Measurements from ENCODE around the gene APOB.

APOB gene

GRCh38 chr2:21038403-21039073, 5.3 kb downstream of the APOB start:
- Histone ChIP-seq H3K79me2 (ENCODE audit: insufficient read depth, low read depth) (no peaks in the 10 kb centered on the region), H3K36me3 (ENCODE audit: insufficient read depth) (no peaks in the 10 kb centered on the region), H3K27me3 (ENCODE audit: insufficient read depth, low read depth) (no peaks in the 10 kb centered on the region), H2AFZ (ENCODE audit: low read depth) (no peak overlapping the region), H3K4me2 (no peak overlapping the region), H3K4me1 (ENCODE audit: low read depth, poor library complexity, severe bottlenecking) (no peaks in the 10 kb centered on the region), H3K4me3 (IDR thresholded peaks at IDR 0.05; ENCODE audit: insufficient read depth, low read depth, low read length) (no peak overlapping the region), H3K9ac (no peak overlapping the region), H4K20me1 (ENCODE audit: insufficient read depth) (no peaks in the 10 kb centered on the region), H3K27ac (no peak overlapping the region)
- TF ChIP-seq, protein P1, sequence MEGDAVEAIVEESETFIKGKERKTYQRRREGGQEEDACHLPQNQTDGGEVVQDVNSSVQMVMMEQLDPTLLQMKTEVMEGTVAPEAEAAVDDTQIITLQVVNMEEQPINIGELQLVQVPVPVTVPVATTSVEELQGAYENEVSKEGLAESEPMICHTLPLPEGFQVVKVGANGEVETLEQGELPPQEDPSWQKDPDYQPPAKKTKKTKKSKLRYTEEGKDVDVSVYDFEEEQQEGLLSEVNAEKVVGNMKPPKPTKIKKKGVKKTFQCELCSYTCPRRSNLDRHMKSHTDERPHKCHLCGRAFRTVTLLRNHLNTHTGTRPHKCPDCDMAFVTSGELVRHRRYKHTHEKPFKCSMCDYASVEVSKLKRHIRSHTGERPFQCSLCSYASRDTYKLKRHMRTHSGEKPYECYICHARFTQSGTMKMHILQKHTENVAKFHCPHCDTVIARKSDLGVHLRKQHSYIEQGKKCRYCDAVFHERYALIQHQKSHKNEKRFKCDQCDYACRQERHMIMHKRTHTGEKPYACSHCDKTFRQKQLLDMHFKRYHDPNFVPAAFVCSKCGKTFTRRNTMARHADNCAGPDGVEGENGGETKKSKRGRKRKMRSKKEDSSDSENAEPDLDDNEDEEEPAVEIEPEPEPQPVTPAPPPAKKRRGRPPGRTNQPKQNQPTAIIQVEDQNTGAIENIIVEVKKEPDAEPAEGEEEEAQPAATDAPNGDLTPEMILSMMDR (conservative IDR thresholded peaks at IDR 0.05; ENCODE audit: low read depth, low read length) = no peak

DNA sequence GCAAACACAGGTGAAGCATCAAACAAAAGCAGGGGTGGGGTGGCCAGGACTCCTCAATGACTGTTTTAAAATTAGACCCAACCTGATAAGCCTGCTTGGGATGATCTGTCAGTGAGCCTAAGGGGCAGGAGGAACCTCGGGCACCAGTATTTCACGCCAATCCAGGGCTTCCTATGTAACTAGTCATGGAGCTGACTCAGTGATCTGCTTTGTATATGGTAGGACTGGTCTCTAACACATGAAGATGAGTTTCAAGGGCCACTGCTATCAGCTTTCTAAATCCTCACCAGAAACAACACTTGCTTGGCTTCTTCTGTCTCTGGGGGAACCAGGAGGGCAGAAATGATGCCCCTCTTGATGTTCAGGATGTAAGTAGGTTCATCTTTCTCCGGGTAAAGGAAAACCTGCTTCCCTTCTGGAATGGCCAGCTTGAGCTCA, 6.2 kb downstream of the APOB start:
- H3K27ac ChIP-seq = no peak overlapping the region
- no peak overlapping the region for H3K4me3 ChIP-seq (IDR thresholded peaks at IDR 0.05; ENCODE audit: insufficient read depth, low read depth, low read length)
- H3K4me1 ChIP-seq (ENCODE audit: low read depth, poor library complexity, severe bottlenecking) = no peaks in the 10 kb centered on the region
- H3K79me2 ChIP-seq (ENCODE audit: insufficient read depth, low read depth) = no peaks in the 10 kb centered on the region
- H3K9ac ChIP-seq = no peak overlapping the region
- TF ChIP-seq, protein P1 (conservative IDR thresholded peaks at IDR 0.05; ENCODE audit: low read depth, low read length) = no peak
- no peak overlapping the region for H3K4me2 ChIP-seq
- no peaks in the 10 kb centered on the region for H3K36me3 ChIP-seq (ENCODE audit: insufficient read depth)
- H4K20me1 ChIP-seq (ENCODE audit: insufficient read depth) = no peaks in the 10 kb centered on the region
- no peaks in the 10 kb centered on the region for H3K27me3 ChIP-seq (ENCODE audit: insufficient read depth, low read depth)
- H2AFZ ChIP-seq (ENCODE audit: low read depth) = no peak overlapping the region

DNA sequence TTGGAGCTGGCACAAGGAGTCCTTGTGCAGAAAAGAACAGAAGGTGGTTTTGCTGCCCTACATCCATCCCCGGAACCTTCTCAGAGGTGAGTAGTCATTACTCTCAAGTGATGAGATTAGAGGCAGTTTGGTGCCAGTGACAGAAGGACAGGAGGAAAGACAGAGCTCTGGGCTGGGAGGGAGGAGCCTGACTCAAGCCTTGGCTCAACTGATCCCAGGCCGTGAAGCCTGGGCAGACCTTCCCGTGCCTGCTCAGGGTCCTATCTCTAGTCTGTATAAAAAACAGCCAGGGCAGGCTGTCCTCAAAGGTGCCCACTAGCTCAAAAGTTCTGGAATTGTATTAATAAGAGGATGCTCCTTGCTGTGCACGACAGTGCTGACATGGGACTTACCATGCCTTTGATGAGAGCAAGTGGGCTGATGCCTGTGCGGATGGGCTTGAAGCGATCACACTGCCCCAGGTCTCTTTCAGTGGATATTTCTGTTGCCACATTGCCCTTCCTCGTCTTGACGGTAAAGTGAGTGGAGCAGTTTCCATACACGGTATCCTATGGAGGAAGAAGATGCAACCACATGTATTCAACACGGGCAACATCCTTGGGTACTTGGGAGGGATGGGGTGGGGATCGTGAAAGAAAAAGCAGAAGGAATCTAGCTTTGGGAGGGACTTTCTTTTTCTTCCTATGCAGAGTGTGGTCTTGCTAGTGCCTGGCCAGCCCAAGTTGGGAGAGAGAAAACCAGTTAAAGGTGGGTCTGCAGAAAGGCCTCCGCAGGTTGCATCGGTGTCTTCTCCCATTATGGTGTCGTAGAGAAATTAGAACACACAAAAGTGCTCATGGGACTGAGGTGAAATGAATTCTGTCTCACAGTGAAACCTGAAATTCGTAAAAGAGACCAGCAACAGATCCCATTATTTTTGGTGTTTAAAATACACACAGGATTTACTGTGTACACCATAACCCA, 6.9 kb downstream of the APOB start:
- Histone ChIP-seq H3K4me1 (ENCODE audit: low read depth, poor library complexity, severe bottlenecking) (no peaks in the 10 kb centered on the region), H3K79me2 (ENCODE audit: insufficient read depth, low read depth) (no peaks in the 10 kb centered on the region), H2AFZ (ENCODE audit: low read depth) (no peak overlapping the region), H3K27me3 (ENCODE audit: insufficient read depth, low read depth) (no peaks in the 10 kb centered on the region), H3K27ac (no peak overlapping the region), H3K36me3 (ENCODE audit: insufficient read depth) (no peaks in the 10 kb centered on the region), H3K9ac (no peak overlapping the region), H3K4me2 (no peak overlapping the region), H4K20me1 (ENCODE audit: insufficient read depth) (no peaks in the 10 kb centered on the region), H3K4me3 (IDR thresholded peaks at IDR 0.05; ENCODE audit: insufficient read depth, low read depth, low read length) (no peak overlapping the region)
- TF ChIP-seq, protein P1 (conservative IDR thresholded peaks at IDR 0.05; ENCODE audit: low read depth, low read length) = no peak

GRCh38 chr2:21035974-21036707, 7.7 kb downstream of the APOB start:
- no peak overlapping the region for H2AFZ ChIP-seq (ENCODE audit: low read depth)
- no peak overlapping the region for H3K4me2 ChIP-seq
- H4K20me1 ChIP-seq (ENCODE audit: insufficient read depth) = no peaks in the 10 kb centered on the region
- TF ChIP-seq, protein P1 (conservative IDR thresholded peaks at IDR 0.05; ENCODE audit: low read depth, low read length) = no peak
- no peaks in the 10 kb centered on the region for H3K36me3 ChIP-seq (ENCODE audit: insufficient read depth)
- H3K4me3 ChIP-seq (IDR thresholded peaks at IDR 0.05; ENCODE audit: insufficient read depth, low read depth, low read length) = no peak overlapping the region
- H3K79me2 ChIP-seq (ENCODE audit: insufficient read depth, low read depth) = no peaks in the 10 kb centered on the region
- no peaks in the 10 kb centered on the region for H3K27me3 ChIP-seq (ENCODE audit: insufficient read depth, low read depth)
- H3K4me1 ChIP-seq (ENCODE audit: low read depth, poor library complexity, severe bottlenecking) = no peaks in the 10 kb centered on the region
- no peak overlapping the region for H3K27ac ChIP-seq
- no peak overlapping the region for H3K9ac ChIP-seq
